HG03066 (cell line): ENCODE measurements around the gene GNA15.

ENCODE experiments used
- ATAC-seq: cut with Tn5 transposase; IDR thresholded peaks from one replicate; pipeline ENCODE4 v1.9.1; 2021; ENCODE audit warnings: low read depth; ENCODE audit not compliant: unreplicated experiment

The GNA15 gene

GRCh38 chr19:3106509-3107141 is 29.2 kb upstream of the GNA15 start:
- ATAC-seq, result no peak

DNA sequence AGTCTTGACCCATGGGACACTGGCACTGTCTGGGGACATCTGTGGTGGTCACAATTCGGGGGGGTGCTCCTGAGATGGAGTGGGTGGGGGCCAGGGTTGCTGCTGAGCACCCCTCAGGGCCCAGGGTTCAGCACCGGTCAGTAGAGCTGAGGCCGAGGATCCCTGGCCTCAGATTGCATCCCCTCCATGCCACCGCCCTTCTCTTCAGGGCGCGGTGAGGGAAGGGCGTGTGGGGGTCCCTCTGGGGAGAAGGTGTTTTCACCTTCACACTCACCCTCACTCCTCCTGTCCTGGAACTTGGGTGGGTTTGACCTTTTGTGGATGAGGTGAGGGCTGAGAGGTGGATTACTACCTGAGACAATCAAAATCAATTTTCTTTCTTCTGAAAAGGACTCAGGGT is 28.2 kb upstream of the GNA15 start:
- ATAC-seq, result no peak

DNA sequence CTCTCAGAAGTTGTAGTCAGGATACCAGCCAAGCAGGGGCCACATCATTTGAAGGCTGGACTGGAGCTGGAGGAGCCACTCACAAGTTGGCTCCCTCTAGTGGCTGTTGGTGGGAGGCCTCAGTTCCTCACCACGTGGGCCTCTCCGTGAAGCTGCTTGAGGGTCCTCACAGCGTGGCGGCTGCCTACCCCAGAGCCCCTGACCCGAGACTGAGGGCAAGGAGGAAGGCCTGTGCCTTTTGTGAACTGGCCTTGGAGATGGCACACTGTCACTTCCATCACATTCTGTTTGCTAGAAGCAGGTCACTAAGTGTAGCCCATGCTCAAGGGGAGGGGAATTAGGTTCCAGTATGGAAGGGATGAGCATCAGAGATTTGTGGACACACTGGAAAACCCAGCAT is 27.1 kb upstream of the GNA15 start:
- ATAC-seq, result no peak

DNA sequence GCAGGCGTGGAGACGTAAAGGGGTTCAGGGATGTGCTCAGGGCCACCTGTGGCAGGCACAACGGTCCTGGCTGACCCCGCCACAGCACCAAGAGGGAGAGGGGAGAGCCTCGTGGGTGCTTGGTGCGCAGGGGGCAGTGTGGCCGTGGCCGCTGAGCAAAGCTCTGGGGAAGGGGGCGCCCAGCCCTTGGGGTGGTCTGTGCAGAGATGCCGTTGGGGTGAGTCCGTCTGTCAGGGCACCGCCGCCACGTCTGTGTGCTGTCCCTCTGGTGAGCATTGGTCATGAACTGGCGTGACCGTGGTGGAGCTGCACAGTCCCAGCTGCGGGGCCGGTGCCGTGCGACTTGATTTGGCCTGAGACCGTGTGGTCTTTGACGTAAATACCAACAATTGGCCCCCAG is 26.3 kb upstream of the GNA15 start:
- no peak for ATAC-seq

- ATAC-seq, result no peak
These were observed 25.6 kb upstream of the GNA15 start for GRCh38 chr19:3110126-3110825.

GRCh38 chr19:3111586-3112247 is 24.1 kb upstream of the GNA15 start:
- no peak for ATAC-seq

DNA sequence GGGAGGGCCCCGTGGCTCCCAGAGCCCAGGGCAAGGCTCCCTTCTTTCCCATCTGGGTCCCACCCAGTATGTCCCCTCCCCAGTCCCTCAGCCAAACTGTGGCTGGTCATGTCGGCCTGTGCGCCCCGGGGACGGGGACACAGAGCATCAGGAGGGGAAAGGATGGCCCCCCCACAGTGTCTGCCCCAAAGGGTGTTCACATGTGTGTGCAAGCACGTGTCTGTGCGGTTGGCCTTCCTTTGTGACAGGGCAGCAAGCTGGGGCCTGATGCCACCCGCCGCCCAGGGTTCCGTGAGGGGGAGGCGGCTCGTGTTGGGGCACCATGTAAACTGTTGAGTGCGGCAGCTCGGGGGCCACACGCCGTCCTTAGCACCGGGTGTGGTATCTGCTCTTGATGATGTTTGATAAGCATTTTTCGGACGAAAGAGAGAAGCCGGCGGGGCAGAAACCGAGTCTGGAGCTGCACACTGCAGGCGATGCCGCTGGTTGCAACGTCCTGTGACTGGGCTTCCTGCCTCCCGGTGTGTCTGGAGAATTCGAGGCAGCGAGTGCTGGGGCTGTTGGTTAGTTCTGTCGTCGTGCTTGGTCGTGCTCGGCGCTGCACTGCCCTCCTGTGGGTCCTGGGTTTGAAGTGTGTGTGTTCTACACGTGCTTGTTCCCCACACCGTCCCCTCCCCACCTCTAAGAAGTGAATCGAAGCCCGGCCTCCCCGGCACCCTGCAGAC is 23.3 kb upstream of the GNA15 start:
- no peak for ATAC-seq

DNA sequence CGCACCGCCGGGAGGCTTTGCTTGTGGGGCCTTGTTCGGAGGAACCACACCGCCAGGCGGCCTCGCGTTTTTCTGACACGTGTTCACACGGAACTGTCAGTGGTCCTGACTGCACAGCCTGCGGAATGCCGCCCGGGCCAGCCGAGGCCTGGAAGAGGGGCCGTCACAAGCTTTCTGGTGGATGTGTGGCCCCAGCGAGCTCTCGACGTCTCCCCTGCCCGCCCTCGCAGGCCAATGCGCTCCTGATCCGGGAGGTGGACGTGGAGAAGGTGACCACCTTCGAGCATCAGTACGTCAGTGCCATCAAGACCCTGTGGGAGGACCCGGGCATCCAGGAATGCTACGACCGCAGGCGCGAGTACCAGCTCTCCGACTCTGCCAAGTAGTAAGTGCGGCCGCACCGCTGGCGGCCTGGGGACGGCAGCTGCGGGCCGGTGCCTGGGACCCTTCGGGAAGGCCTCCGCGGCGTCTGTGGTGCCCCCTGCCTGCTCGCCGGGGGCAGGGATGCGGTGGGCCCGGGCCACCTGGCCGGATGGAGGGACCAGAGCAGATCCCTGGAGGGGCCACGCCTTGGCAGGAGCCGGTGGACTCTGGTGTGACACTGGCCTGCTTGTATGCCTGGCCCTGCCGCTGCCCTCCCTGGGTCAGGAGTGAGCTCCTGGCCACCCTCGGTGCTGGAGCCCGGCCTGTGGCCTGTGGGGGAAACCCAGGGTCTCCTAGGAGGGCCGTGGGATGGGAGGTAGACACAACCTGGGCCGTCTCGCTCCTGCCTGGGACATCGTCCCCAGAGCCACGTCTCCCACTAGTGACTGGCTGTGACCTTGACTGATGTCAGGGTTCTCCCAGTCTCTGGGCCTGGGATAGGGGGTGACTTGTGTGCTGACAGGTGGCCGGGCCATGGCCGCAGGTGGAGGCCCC is 22.5 kb upstream of the GNA15 start:
- no peak for ATAC-seq

DNA sequence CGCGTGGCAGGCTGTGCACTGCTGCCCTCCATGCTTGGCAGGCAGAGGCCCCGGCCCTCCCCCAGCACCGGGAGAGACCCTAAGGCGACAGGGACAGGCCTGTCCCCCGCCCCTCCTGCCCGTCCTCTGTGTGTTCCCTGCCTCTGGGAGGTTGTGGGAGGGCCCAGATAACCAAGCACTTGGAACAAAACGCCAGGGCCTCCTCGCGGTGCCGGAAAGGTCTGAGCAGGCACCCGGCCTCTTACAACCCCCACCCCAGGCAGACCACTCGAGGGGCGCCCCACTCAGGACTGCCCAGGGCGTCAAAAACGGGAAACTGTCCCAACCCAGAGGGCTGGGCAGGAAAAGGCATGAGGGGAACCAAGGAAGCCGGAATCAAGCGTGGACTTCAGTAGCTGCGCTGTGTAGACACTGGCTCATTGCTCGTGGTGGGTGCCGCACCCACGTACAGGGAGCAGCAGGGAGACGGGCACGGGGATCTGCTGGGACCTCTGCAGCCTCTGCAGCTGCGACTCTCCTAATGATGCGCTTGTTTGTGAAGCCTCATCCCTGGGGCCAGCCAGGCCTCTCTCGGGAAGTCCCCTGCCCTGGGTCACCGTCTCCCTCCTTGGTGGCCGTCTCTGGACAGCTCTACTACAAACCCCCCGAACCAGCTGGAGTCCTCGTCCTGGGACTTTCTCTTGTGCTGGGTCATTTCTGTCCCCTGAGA is 21.7 kb upstream of the GNA15 start:
- ATAC-seq, result no peak

GRCh38 chr19:3114811-3115210 is 21.0 kb upstream of the GNA15 start:
- ATAC-seq, result no peak

DNA sequence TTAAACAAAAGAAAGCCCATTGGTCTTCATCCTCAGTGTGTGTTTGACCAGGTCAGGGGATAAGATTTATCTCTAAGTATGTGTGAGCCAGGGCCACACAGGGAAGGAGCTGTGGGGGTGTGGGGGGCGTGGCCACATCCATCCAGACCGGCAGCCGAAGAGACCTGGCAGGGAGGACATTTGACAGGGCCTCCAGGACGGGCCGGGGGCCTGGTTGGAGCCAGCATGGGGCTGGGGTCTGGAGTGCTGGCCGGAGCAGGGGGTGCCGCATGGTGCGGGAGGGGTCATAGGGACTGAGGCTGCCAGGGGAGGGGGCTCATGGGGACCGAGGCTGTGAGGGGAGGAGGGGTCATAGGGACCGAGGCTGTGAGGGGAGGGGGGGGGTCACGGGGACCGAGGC is 20.4 kb upstream of the GNA15 start:
- no peak for ATAC-seq

GRCh38 chr19:3115916-3116602 is 19.8 kb upstream of the GNA15 start:
- ATAC-seq, result no peak

- ATAC-seq, result no peak
These were observed 19.2 kb upstream of the GNA15 start for GRCh38 chr19:3116621-3117020.

DNA sequence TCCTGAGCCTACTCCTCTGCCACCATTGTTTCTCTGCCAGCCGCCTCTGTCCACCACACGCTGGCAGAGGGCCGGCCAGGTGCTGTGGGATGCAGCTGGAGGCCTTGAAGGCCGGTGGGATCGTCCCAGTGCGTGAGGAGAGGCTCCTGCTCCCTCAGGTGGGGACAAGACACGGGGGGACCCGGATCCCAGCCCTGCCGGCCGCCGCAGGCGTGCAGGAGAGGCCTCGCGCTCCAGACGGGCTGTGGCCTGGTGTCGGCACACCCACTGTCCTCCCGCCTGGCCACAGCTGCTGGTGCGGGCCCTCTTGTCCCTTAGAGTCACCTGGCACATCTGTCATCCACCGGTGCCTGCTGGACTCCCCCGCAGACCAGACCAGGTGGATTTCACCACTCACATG is 18.1 kb upstream of the GNA15 start:
- ATAC-seq, result no peak

DNA sequence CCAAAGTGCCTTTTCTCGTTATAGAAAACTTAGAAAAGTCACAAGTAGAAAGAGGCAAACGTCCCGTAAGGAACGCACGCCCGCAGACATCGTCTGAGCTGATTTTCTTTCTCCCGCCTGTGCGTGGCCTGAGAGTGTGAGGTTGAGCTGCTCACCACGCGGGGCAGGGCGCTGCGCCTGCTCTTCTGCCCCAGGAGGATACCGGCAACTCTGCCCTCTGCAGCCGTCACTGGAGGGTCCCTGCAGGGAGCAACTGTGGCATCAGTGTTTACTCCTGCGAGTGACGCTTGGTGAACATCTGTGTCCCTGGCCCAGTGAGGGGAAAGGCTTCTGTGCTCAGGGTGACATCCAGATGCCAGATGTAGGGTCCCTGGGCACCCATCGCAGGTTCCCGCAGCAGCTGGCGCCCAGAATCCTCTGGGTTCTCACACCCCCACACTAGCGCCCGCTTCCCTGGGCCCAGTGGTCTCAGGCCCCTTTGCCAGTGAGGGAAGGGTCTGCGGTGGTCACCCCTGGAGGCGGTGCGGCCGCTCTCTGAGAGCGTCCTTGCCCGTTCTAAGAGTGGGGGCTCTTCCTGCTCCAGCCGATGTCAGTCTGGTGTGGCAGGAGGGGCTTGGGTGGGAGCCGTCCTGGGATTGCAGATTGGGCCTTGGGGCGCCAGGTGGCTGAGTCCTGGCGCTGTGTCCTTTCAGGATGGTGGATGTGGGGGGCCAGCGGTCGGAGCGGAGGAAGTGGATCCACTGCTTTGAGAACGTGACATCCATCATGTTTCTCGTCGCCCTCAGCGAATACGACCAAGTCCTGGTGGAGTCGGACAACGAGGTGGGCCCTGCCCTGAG is 17.4 kb upstream of the GNA15 start:
- ATAC-seq, result no peak

- no peak for ATAC-seq
These were observed 16.7 kb upstream of the GNA15 start for GRCh38 chr19:3119071-3119595.

- ATAC-seq, result no peak
These were observed 16.0 kb upstream of the GNA15 start for GRCh38 chr19:3119693-3120380.
